Esophagus squamous epithelium (tissue), 4 donors: Measurements from ENCODE around the gene KLHDC10.

ENCODE experiments used
- CTCF ChIP-seq, 6 experiments: fragments of 450-650 bp in 4 of 6; fragments of 200-600 bp in 2 of 6; sonication (generic) in 2 of 6; IDR thresholded peaks; one replicate each; pipeline ENCODE4 v1.5.1; 2016 to 2019; ENCODE audit warnings: antibody characterized with exemption in 6 of 6, mild to moderate bottlenecking in 4 of 6, moderate library complexity in 4 of 6
- POLR2A ChIP-seq, 4 donors: fragments of 450-650 bp; IDR thresholded peaks; one replicate each; pipeline ENCODE4 v1.6.1; 2017; ENCODE audit warnings: antibody characterized with exemption in 4 of 4, mild to moderate bottlenecking in 4 of 4, moderate library complexity in 3 of 4

- TF ChIP-seq CTCF (IDR thresholded peaks at IDR 0.05) (no peak), POLR2A (IDR thresholded peaks at IDR 0.05) (no peak)
Measured at GRCh38 chr7:130162196-130162595, 91.9 kb downstream of the KLHDC10 start.
